Mesodermal cell (in vitro differentiated cells): ENCODE results near the gene MYBPC2.

ENCODE experiments used
- H3K27ac ChIP-seq: 2 replicates; pipeline ENCODE4 v1.7.0; 2013; ENCODE audit warnings: mild to moderate bottlenecking, low read depth, low read length, moderate library complexity; ENCODE audit not compliant: severe bottlenecking
- H3K36me3 ChIP-seq: 2 replicates; pipeline ENCODE4 v1.7.1; 2013; ENCODE audit warnings: mild to moderate bottlenecking, low read length, moderate library complexity; ENCODE audit not compliant: control insufficient read depth, insufficient read depth
- H3K4me1 ChIP-seq: one replicate; pipeline ENCODE4 v1.7.1; 2013; ENCODE audit warnings: mild to moderate bottlenecking, low read length; ENCODE audit not compliant: insufficient read depth, control insufficient read depth, poor library complexity, severe bottlenecking
- H3K4me3 ChIP-seq: 2 replicates; pipeline ENCODE4 v1.7.0; 2013; ENCODE audit warnings: low read length, control low read depth, mild to moderate bottlenecking; ENCODE audit not compliant: insufficient read depth, poor library complexity, severe bottlenecking; ENCODE audit errors: extremely low read depth
- H3K9me3 ChIP-seq: 2 replicates; pipeline ENCODE4 v1.7.1; 2013; ENCODE audit warnings: mild to moderate bottlenecking, low read length, moderate library complexity; ENCODE audit not compliant: control insufficient read depth
- WGBS, 2 experiments: methylation state at CpG; one replicate each; pipeline ENCODE4 v1.1.5; 2013; ENCODE audit warnings: missing lambda C conversion rate in 2 of 2; ENCODE audit not compliant: insufficient coverage in 2 of 2; 5-methylcytosine and 5-hydroxymethylcytosine counted together

Gene MYBPC2

GRCh38 chr19:50449236-50449899 is 16.7 kb downstream of the MYBPC2 start:
- 84% methylated on average over 9 to 10 of the region's 14 CpGs for whole genome bisulfite sequencing, 2 experiments
- Histone ChIP-seq H3K4me3 (no peak overlapping the region), H3K4me1 (no peaks in the 10 kb centered on the region), H3K36me3 (no peaks in the 10 kb centered on the region), H3K27ac (no peak overlapping the region), H3K9me3 (no peaks in the 10 kb centered on the region)

DNA sequence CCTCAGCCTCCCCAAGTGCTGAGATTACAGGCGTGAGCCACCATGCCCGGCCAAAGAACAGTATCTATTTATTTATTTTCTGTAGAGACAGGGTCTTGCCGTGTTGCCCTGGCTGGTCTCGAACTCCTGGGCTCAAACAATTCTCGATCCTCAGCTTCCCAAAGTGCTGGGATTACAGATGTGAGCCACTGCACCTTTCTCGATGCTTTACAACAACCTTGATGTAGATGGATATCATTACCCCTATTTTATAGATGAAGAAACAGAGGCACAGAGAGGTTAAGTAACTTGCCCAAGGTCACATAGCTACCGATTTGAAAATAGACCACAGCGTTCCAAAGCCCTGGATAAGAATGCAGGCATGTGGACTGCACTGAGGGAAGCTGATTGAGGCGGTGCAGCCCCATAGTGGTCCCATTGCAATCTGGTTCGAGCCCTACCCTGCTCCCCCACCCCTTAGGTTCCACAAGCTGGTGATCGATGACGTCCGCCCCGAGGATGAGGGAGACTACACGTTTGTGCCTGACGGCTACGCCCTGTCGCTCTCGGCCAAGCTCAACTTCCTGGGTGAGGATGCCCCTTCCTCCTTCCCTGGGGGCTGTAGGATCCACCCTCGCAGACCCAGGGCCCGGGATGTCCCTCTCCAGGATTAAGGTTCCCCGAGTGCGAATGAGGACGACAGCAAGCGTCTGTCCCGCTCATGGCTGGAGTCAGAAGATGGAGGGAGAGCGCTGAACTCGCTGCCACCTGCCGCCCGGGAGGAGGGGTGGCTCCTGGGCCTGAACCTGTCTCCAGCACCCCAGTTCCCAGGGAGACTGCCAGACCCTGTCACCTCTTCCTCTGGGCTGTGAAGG is 17.9 kb downstream of the MYBPC2 start:
- no peak overlapping the region for H3K4me3 ChIP-seq
- no peaks in the 10 kb centered on the region for H3K4me1 ChIP-seq
- 79 to 84% methylated on average over 18 to 28 of the region's 30 CpGs for WGBS, 2 experiments
- H3K9me3 ChIP-seq = no peaks in the 10 kb centered on the region
- H3K36me3 ChIP-seq = no peaks in the 10 kb centered on the region
- no peak overlapping the region for H3K27ac ChIP-seq

DNA sequence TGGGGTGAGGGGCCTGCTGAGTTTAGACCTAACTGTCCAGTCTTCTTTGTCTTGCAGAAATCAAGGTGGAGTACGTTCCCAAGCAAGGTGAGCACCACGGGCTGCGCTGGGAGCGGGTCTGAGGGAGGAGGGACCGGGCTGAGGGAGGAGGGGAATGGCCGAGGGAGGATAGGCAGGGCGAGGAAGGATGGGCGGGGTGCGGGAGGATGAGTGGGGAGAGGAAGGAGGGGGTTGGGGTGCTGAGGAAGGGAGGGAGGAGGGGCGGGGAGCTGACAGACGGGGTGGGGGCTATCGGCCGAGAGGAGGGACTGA is 18.5 kb downstream of the MYBPC2 start:
- WGBS, 2 experiments = 72 to 81% methylated on average over 7 to 13 of the region's 13 CpGs
- Histone ChIP-seq H3K27ac (no peak overlapping the region), H3K4me1 (no peaks in the 10 kb centered on the region), H3K36me3 (no peaks in the 10 kb centered on the region), H3K4me3 (no peak overlapping the region), H3K9me3 (no peaks in the 10 kb centered on the region)

DNA sequence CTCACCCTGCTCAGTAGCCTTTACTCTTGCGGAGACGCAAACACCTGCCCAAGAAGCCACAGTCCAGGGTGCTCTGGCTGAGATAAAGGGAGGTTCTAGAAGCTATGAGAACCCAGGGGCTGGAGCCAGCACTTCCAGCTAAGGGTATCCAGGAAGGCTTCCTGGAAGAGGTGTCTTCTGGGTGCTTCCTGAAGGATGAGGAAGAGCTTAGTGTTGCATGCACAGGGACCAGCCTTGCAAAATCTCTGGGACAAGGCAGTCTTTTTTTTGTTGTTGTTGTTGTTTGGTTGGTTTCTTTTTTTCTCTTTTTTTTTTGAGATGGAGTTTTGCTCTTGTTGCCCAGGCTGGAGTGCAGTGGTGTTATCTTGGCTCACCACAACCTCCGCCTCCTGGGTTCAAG is 20.6 kb downstream of the MYBPC2 start:
- H3K4me1 ChIP-seq = no peaks in the 10 kb centered on the region
- H3K9me3 ChIP-seq = no peaks in the 10 kb centered on the region
- no peaks in the 10 kb centered on the region for H3K36me3 ChIP-seq
- 100% methylated on average over 1 of the region's 3 CpGs for WGBS, 2 experiments
- no peak overlapping the region for H3K4me3 ChIP-seq
- H3K27ac ChIP-seq = no peak overlapping the region

DNA sequence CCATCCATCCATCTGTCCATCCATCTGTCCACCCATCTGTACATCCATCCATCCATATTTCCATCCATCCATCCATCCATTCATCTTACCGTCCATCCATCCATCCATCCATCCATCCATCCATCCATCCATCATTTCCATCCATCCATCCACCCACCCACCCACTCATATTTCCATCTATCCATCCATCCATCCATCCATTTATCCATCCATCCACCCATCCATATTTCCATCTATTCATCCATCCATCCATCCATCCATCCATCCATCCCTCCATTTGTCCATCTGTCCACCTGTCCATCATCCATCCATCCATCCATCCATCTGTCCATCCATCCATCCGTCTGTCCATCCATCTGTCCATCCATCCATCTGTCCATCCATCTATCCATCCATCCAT is 23.3 kb downstream of the MYBPC2 start:
- WGBS, 2 experiments = 69 to 82% methylated on average over 2 of the region's 2 CpGs
- Histone ChIP-seq H3K4me3 (no peak overlapping the region), H3K4me1 (no peaks in the 10 kb centered on the region)

GRCh38 chr19:50457300-50457699 is 24.6 kb downstream of the MYBPC2 start:
- Histone ChIP-seq H3K36me3 (no peaks in the 10 kb centered on the region), H3K4me1 (no peaks in the 10 kb centered on the region), H3K9me3 (no peaks in the 10 kb centered on the region), H3K27ac (no peak overlapping the region), H3K4me3 (no peak overlapping the region)
- WGBS, 2 experiments = 82 to 88% methylated on average over 5 of the region's 5 CpGs

More for the DNA sequence above, 23.3 kb downstream of the MYBPC2 start:
- Histone ChIP-seq H3K36me3 (no peaks in the 10 kb centered on the region), H3K27ac (no peak overlapping the region), H3K9me3 (no peaks in the 10 kb centered on the region)

DNA sequence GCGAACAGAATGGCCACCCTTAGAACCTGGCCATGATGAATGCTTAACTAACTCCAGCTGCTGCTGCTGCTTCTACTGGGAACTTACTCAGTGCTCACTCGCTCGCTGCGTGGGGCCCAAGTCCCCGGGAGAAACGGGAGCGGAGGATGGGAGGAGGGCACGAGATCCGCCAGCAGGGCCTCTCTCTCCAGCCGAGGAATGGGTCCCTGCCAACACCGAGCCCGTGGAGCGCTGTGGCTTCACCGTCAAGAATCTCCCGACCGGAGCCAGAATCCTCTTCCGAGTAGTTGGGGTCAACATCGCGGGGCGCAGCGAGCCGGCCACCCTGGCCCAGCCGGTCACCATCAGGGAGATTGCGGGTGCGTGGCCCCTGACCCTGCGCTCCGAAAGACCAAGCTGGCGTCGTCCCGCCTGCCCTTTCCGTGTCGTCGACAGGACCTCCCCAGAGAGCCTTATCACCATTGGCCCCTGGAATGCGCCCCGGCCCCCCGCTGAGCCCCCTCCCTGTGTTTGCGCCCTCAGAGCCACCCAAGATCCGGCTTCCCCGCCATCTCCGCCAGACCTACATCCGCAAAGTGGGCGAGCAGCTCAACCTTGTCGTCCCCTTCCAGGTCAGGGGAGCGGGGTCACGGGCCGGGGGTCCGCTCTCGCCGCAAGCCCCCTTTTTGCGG is 25.8 kb downstream of the MYBPC2 start:
- WGBS, 2 experiments = 87 to 89% methylated on average over 40 to 48 of the region's 50 CpGs
- H3K9me3 ChIP-seq = no peaks in the 10 kb centered on the region

GRCh38 chr19:50459067-50459456 is 26.4 kb downstream of the MYBPC2 start:
- Histone ChIP-seq H3K4me1 (no peaks in the 10 kb centered on the region), H3K36me3 (no peaks in the 10 kb centered on the region), H3K4me3 (no peak overlapping the region), H3K27ac (no peak overlapping the region), H3K9me3 (no peaks in the 10 kb centered on the region)
- WGBS, 2 experiments = 93 to 95% methylated on average over 20 to 32 of the region's 32 CpGs

More for the DNA sequence above, 25.8 kb downstream of the MYBPC2 start:
- Histone ChIP-seq H3K4me1 (no peaks in the 10 kb centered on the region), H3K4me3 (no peak overlapping the region), H3K36me3 (no peaks in the 10 kb centered on the region), H3K27ac (no peak overlapping the region)

DNA sequence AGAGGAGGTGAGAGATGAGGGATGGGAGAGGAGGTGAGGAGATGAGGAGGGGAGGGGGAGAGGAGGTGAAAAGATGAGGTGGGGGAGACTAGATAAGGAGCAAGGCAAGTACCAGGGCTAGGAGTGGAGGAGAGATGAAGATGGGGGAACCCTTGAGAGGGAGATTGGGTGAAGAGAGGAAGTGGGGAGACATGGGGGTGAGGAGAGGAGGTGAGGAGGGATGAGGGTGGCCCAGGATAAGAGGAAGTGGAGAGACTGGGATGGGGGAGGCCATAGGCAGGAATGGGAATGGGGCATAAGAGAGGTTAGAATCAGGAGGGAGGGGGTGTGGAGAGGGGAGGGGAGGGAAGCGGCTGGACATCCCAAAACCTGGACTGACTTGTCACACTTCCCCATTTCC is 26.9 kb downstream of the MYBPC2 start:
- 100% methylated on average over 1 of the region's 1 CpG; no CpG with 5 or more reads in 1 of the 2 experiments for WGBS, 2 experiments
- H3K36me3 ChIP-seq = no peaks in the 10 kb centered on the region
- H3K27ac ChIP-seq = no peak overlapping the region
- no peaks in the 10 kb centered on the region for H3K4me1 ChIP-seq
- H3K9me3 ChIP-seq = no peaks in the 10 kb centered on the region
- no peak overlapping the region for H3K4me3 ChIP-seq

GRCh38 chr19:50460161-50460765 is 27.6 kb downstream of the MYBPC2 start:
- no peaks in the 10 kb centered on the region for H3K4me1 ChIP-seq
- H3K36me3 ChIP-seq = no peaks in the 10 kb centered on the region
- no peak overlapping the region for H3K4me3 ChIP-seq
- H3K27ac ChIP-seq = no peak overlapping the region
- H3K9me3 ChIP-seq = no peaks in the 10 kb centered on the region
- WGBS, 2 experiments = 76 to 77% methylated on average over 11 to 13 of the region's 13 CpGs
